Right renal pelvis (tissue), 4 donors: ENCODE results near the gene PCDH9. TPM values are rescaled to one million over a fixed set of nuclear protein-coding genes. Genes with fewer than 3 reads are reported as not detected.
"Not testable (repeated sequence)": the region's sequence is repeated elsewhere in the genome, so short reads cannot be mapped to it uniquely, and the experiment has no call there.

Experiments
- DNase-seq, 4 donors: peaks; one replicate each; pipeline ENCODE4 v3.0.0-alpha.2; 2013; ENCODE audit warnings: low read depth in 4 of 4, low spot score in 3 of 4, missing footprints in 1 of 4
- polyA plus RNA-seq, 4 donors: library from polyadenylated mRNA; unstranded; fragments of 120-200 nt; gene quantifications; one replicate each; pipeline ENCODE4 v1.2.1, GENCODE V29; 2013; ENCODE audit not compliant: insufficient read length in 4 of 4

The PCDH9 gene
- polyA plus RNA-seq, 4 donors, result 12.8 to 16.5 (median 15.0) TPM

- DNase-seq, result no peak
Measured at GRCh38 chr13:66266348-66266747, 963.8 kb downstream of the PCDH9 start.

GRCh38 chr13:66265371-66265770 lies 964.8 kb downstream of the PCDH9 start:
- no peak for DNase-seq

GRCh38 chr13:66264971-66265370 lies 965.2 kb downstream of the PCDH9 start:
- DNase-seq, result peak in 3 of 4 donors; percentile 21 to 49 (median 36)

- no peak for DNase-seq
Measured at GRCh38 chr13:66262330-66262729, 967.8 kb downstream of the PCDH9 start.

- DNase-seq, result not testable (repeated sequence)
Measured at GRCh38 chr13:66259426-66259825, 970.7 kb downstream of the PCDH9 start.
